SU-DHL-6 (cell line): ENCODE results near the gene RAET1L.

ENCODE experiments used
- H2AFZ ChIP-seq: fragments of 200-600 bp; sonication (generic); 2 replicates; pipeline ENCODE4 v1.6.1; 2014; ENCODE audit warnings: low read depth, mild to moderate bottlenecking, moderate library complexity, mixed read lengths, antibody characterized with exemption, low read length; ENCODE audit not compliant: severe bottlenecking
- H3F3A ChIP-seq: fragments of 200-600 bp; shearing (Covaris generic); 2 replicates; pipeline ENCODE4 v1.6.0; 2016; ENCODE audit warnings: antibody characterized with exemption, mild to moderate bottlenecking; ENCODE audit not compliant: insufficient read depth
- H3K27ac ChIP-seq: fragments of 200-600 bp; sonication (generic); 2 replicates; pipeline ENCODE4 v1.5.1; 2016; ENCODE audit warnings: low read depth, mild to moderate bottlenecking, low read length, moderate library complexity, mixed read lengths
- H3K27me3 ChIP-seq: fragments of 200-600 bp; sonication (generic), shearing (Covaris generic); 2 replicates; pipeline ENCODE4 v1.6.0; 2014; ENCODE audit warnings: mild to moderate bottlenecking, low read length
- H3K36me3 ChIP-seq: fragments of 200-600 bp; sonication (generic); 2 replicates; pipeline ENCODE4 v1.6.1; 2014; ENCODE audit warnings: mild to moderate bottlenecking, low read length, mixed read lengths
- H3K4me2 ChIP-seq: fragments of 300-600, 200-600 bp; shearing (Covaris generic), sonication (generic); 2 replicates; pipeline ENCODE4 v1.6.0; 2014; ENCODE audit warnings: low read length, low read depth, mild to moderate bottlenecking; ENCODE audit not compliant: poor library complexity, severe bottlenecking
- H3K4me3 ChIP-seq: fragments of 200-600 bp; sonication (generic); 2 replicates; pipeline ENCODE4 v1.5.1; 2014; ENCODE audit warnings: antibody characterized with exemption, low read length, mild to moderate bottlenecking, mixed read lengths; ENCODE audit not compliant: insufficient read depth, poor library complexity, severe bottlenecking
- H3K79me2 ChIP-seq: fragments of 200-600 bp; sonication (generic); 2 replicates; pipeline ENCODE4 v1.6.1; 2014; ENCODE audit warnings: mild to moderate bottlenecking, low read length, moderate library complexity; ENCODE audit not compliant: insufficient read depth
- H3K9ac ChIP-seq: fragments of 200-600 bp; sonication (generic); 2 replicates; pipeline ENCODE4 v1.7.0; 2014; ENCODE audit warnings: mild to moderate bottlenecking, low read length
- H3K9me2 ChIP-seq: fragments of 200-600 bp; sonication (generic); replicated peaks from 2 replicates; pipeline ENCODE4 v1.6.1; 2014; ENCODE audit warnings: low read length; ENCODE audit not compliant: insufficient read depth
- H3K9me3 ChIP-seq: fragments of 200-600 bp; sonication (generic); 2 replicates; pipeline ENCODE4 v1.6.1; 2014; ENCODE audit warnings: low read length, mixed read lengths; ENCODE audit not compliant: insufficient read depth
- H4K20me1 ChIP-seq: fragments of 200-600 bp; sonication (generic); 2 replicates; pipeline ENCODE4 v1.6.1; 2014; ENCODE audit warnings: low read depth, mild to moderate bottlenecking, antibody characterized with exemption, low read length, moderate library complexity, mixed read lengths
- CTCF ChIP-seq: fragments of 200-600 bp; sonication (generic); IDR thresholded peaks from one replicate; pipeline ENCODE4 v1.5.1; 2017; ENCODE audit warnings: antibody characterized with exemption, mild to moderate bottlenecking, low read length, moderate library complexity; ENCODE audit not compliant: insufficient read depth, poor library complexity, severe bottlenecking
- EZH2phosphoT487 ChIP-seq: fragments of 200-600 bp; sonication (generic), shearing (Covaris generic); conservative IDR thresholded peaks from 2 replicates; pipeline ENCODE4 v1.6.1; 2018; ENCODE audit warnings: mild to moderate bottlenecking, antibody characterized with exemption, low read length, moderate library complexity, mixed read lengths

Gene RAET1L

GRCh38 chr6:150048099-150048498 is 22.8 kb upstream of the RAET1L start:
- Histone ChIP-seq H4K20me1 (no peaks in the 10 kb centered on the region), H3K27ac (no peak overlapping the region), H3K9ac (no peak overlapping the region), H3K4me3 (no peak overlapping the region), H3K9me2 (no peaks in the 10 kb centered on the region), H3K79me2 (no peaks in the 10 kb centered on the region), H3K27me3 (no peaks in the 10 kb centered on the region), H3K36me3 (no peaks in the 10 kb centered on the region), H3K4me2 (no peak overlapping the region), H3K9me3 (no peaks in the 10 kb centered on the region), H2AFZ (no peak overlapping the region), H3F3A (no peaks in the 10 kb centered on the region)
- TF ChIP-seq EZH2phosphoT487 (no peak), CTCF (no peak)

- no peaks in the 10 kb centered on the region for H3K79me2 ChIP-seq
- no peaks in the 10 kb centered on the region for H3K9me3 ChIP-seq
- H3K27ac ChIP-seq: no peak overlapping the region
- no peak overlapping the region for H3K4me3 ChIP-seq
- H3K9ac ChIP-seq: no peak overlapping the region
- no peak for TF ChIP-seq EZH2phosphoT487
- TF ChIP-seq CTCF: no peak
- H3F3A ChIP-seq: no peaks in the 10 kb centered on the region
- H3K4me2 ChIP-seq: no peak overlapping the region
- no peak overlapping the region for H2AFZ ChIP-seq
- H3K9me2 ChIP-seq: no peaks in the 10 kb centered on the region
- no peaks in the 10 kb centered on the region for H3K36me3 ChIP-seq
- H4K20me1 ChIP-seq: no peaks in the 10 kb centered on the region
- H3K27me3 ChIP-seq: no peaks in the 10 kb centered on the region
Measured at GRCh38 chr6:150046943-150047342, 21.6 kb upstream of the RAET1L start.

- TF ChIP-seq CTCF (no peak), EZH2phosphoT487 (no peak)
- H4K20me1 ChIP-seq: no peaks in the 10 kb centered on the region
- no peaks in the 10 kb centered on the region for H3F3A ChIP-seq
- no peak overlapping the region for H3K4me2 ChIP-seq
- H3K9me2 ChIP-seq: no peaks in the 10 kb centered on the region
- H3K27ac ChIP-seq: no peak overlapping the region
- H3K36me3 ChIP-seq: no peaks in the 10 kb centered on the region
- no peak overlapping the region for H2AFZ ChIP-seq
- no peak overlapping the region for H3K9ac ChIP-seq
- no peaks in the 10 kb centered on the region for H3K79me2 ChIP-seq
- H3K4me3 ChIP-seq: no peak overlapping the region
- H3K9me3 ChIP-seq: no peaks in the 10 kb centered on the region
- H3K27me3 ChIP-seq: no peaks in the 10 kb centered on the region
Measured at GRCh38 chr6:150044621-150045145, 19.4 kb upstream of the RAET1L start.
